Measurements from ENCODE around the gene NTN4.
"Not testable (repeated sequence)": the region's sequence is repeated elsewhere in the genome, so short reads cannot be mapped to it uniquely, and the experiment has no call there.

Gene NTN4

GRCh38 chr12:95623554-95624170 lies 166.9 kb downstream of the NTN4 start:
- peak; percentile 67 for DNase-seq (ENCODE audit: low spot score)

- no peak for DNase-seq (ENCODE audit: low spot score)
These were observed 167.7 kb downstream of the NTN4 start for GRCh38 chr12:95622879-95623278.

GRCh38 chr12:95621725-95622124 lies 168.8 kb downstream of the NTN4 start:
- no peak for DNase-seq (ENCODE audit: low spot score)

- no peak for DNase-seq (ENCODE audit: low spot score)
These were observed 170.4 kb downstream of the NTN4 start for GRCh38 chr12:95620171-95620570.

GRCh38 chr12:95616470-95616869 lies 174.1 kb downstream of the NTN4 start:
- DNase-seq (ENCODE audit: low spot score), result not testable (repeated sequence)

GRCh38 chr12:95615749-95616148 lies 174.8 kb downstream of the NTN4 start:
- no peak for DNase-seq (ENCODE audit: low spot score)

- DNase-seq (ENCODE audit: low spot score), result no peak
These were observed 176.1 kb downstream of the NTN4 start for GRCh38 chr12:95614390-95614982.

GRCh38 chr12:95613021-95613420 lies 177.5 kb downstream of the NTN4 start:
- DNase-seq (ENCODE audit: low spot score), result no peak

- DNase-seq (ENCODE audit: low spot score), result no peak
These were observed 178.8 kb downstream of the NTN4 start for GRCh38 chr12:95611676-95612309.

- no peak for DNase-seq (ENCODE audit: low spot score)
These were observed 182.1 kb downstream of the NTN4 start for GRCh38 chr12:95608252-95609033.
